Raji (cell line): ENCODE results near the gene CA6.

Source experiments
- POLR2A ChIP-seq: IDR thresholded peaks from 2 replicates; pipeline ENCODE4 v1.6.1; 2011; ENCODE audit warnings: low read depth, low read length, control low read depth; ENCODE audit not compliant: insufficient read depth

CA6 gene

GRCh38 chr1:8965121-8965820 lies 19.6 kb downstream of the CA6 start:
- TF ChIP-seq POLR2A = no peak

- no peak for TF ChIP-seq POLR2A
These were observed 20.9 kb downstream of the CA6 start for GRCh38 chr1:8966606-8967005.

- TF ChIP-seq POLR2A = no peak
These were observed 24.3 kb downstream of the CA6 start for GRCh38 chr1:8969937-8970336.

GRCh38 chr1:8970870-8971337 lies 25.2 kb downstream of the CA6 start:
- TF ChIP-seq POLR2A = no peak

- no peak for TF ChIP-seq POLR2A
These were observed 28.9 kb downstream of the CA6 start for GRCh38 chr1:8974551-8974950.

- TF ChIP-seq POLR2A = no peak
These were observed 30.7 kb downstream of the CA6 start for GRCh38 chr1:8976338-8976737.

GRCh38 chr1:8976896-8977450 lies 31.3 kb downstream of the CA6 start:
- TF ChIP-seq POLR2A = no peak

GRCh38 chr1:8980656-8981055 lies 35.0 kb downstream of the CA6 start:
- TF ChIP-seq POLR2A = no peak

- TF ChIP-seq POLR2A = no peak
These were observed 35.5 kb downstream of the CA6 start for GRCh38 chr1:8981169-8981568.

GRCh38 chr1:8984203-8984602 lies 38.5 kb downstream of the CA6 start:
- TF ChIP-seq POLR2A = no peak

- no peak for TF ChIP-seq POLR2A
These were observed 39.3 kb downstream of the CA6 start for GRCh38 chr1:8984990-8985389.

GRCh38 chr1:8985915-8986813 lies 40.5 kb downstream of the CA6 start:
- no peak for TF ChIP-seq POLR2A

- TF ChIP-seq POLR2A = no peak
These were observed 41.1 kb downstream of the CA6 start for GRCh38 chr1:8986814-8987190.

- TF ChIP-seq POLR2A = no peak
These were observed 42.4 kb downstream of the CA6 start for GRCh38 chr1:8987881-8988617.

- no peak for TF ChIP-seq POLR2A
These were observed 42.9 kb downstream of the CA6 start for GRCh38 chr1:8988618-8988967.

GRCh38 chr1:8989061-8989460 lies 43.4 kb downstream of the CA6 start:
- no peak for TF ChIP-seq POLR2A

GRCh38 chr1:8989821-8990220 lies 44.2 kb downstream of the CA6 start:
- TF ChIP-seq POLR2A = no peak
